HG02981 (cell line): Measurements from ENCODE around the gene KCNIP4.

Source experiments
- ATAC-seq: cut with Tn5 transposase; IDR thresholded peaks from one replicate; pipeline ENCODE4 v1.9.1; 2021; ENCODE audit warnings: mild to moderate bottlenecking, moderate library complexity; ENCODE audit not compliant: unreplicated experiment

KCNIP4 gene

DNA sequence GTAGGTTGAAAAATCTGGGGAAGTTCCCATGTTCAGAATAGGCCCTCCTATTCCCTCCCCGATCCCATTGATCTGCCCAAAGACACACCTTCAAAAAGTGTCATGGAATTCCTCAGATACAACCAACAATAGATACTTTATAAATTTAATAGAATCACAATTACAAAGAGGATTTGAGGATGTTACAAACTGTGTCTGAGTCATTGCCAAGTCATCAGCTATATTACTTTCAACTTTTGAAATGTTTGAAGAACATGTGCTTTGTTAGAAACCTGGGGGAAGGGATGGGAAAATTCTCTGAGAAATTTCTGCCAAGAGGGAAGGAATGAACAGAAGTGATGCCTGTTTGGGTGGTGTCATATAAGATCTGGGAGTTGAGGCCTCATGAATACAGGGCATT, 46.7 kb downstream of the KCNIP4 start:
- ATAC-seq, result no peak

GRCh38 chr4:21901281-21901680, 47.3 kb downstream of the KCNIP4 start:
- no peak for ATAC-seq

DNA sequence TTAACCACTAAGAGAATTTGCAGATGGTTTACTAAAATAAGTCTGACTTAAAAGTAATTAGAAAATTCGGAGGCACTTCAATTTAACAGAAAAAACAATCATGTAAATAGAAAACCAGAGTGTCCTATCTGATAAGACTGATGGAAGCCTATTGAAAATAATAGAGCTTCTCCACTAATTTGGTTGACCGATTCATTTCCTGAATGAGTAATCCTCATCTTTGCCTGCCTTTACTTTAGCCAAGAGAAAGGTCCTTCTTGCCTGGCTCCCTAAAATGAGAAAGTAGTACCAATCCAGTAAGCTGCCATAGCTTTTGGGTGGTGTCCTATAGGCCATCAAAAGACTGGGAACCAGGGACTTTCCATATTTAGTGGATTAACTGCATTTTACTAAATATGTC, 48.4 kb downstream of the KCNIP4 start:
- no peak for ATAC-seq

DNA sequence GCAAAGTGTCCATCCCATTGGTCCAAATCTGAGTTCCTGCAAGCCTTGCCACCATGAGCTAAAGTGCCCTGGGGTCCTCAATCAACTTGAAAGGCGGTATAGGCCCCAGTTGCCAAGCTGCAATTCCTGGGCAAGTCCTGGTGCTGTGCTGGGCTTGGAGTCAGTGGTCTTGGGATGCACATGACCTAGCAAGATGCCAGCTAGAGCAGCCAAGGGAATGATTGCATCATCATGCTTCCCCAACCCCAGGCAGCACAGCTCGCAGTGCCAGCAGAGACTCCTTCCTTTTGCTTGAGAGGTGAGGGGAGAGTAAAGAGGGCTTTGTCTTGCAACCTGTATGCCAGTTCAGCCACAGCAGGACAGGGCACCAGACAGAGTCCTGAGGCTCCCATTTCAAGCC, 50.5 kb downstream of the KCNIP4 start:
- ATAC-seq, result no peak

DNA sequence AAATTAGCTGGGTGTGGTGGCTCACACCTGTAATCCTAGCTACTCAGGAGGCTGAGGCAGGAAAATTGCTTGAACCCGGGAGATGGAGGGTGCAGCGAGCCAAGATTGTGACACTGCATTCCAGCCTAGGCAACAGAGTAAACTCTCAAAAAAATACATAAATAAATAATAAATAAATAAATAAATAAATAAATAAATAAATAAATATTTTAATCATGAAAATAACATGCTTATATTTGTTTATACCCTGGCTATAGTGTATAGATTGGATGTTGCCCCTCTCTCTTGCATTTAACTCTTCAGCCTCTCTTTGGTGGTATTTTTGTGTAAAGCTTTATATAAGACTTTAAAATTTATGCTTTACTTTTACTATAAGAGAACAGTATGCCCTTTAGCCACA, 51.8 kb downstream of the KCNIP4 start:
- ATAC-seq, result no peak

- no peak for ATAC-seq
Observed at GRCh38 chr4:21893136-21893535, 55.4 kb downstream of the KCNIP4 start.

DNA sequence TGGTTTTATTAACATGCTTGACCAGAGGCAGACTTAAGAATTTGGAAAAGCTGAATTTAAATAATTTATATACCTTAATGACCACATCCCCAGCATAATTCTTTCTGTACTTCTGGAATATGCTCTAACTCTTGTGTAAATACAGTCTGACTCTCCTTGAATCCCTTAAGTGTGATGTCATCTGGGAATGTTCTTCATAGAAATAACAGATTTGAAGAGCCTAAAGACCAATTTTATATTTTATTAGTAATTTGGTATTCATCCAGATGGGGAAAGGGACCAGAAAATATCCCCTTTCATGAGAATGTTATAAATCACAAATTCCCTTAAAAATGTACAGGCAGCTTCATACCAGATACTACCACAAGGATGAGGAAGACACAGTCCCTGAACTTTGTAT, 58.3 kb downstream of the KCNIP4 start:
- ATAC-seq, result no peak

- peak; percentile 78 for ATAC-seq
Observed at GRCh38 chr4:21888195-21888976, 60.2 kb downstream of the KCNIP4 start.

GRCh38 chr4:21887481-21887880, 61.1 kb downstream of the KCNIP4 start:
- ATAC-seq, result no peak

- ATAC-seq, result no peak
Observed at GRCh38 chr4:21885770-21886169, 62.8 kb downstream of the KCNIP4 start.

DNA sequence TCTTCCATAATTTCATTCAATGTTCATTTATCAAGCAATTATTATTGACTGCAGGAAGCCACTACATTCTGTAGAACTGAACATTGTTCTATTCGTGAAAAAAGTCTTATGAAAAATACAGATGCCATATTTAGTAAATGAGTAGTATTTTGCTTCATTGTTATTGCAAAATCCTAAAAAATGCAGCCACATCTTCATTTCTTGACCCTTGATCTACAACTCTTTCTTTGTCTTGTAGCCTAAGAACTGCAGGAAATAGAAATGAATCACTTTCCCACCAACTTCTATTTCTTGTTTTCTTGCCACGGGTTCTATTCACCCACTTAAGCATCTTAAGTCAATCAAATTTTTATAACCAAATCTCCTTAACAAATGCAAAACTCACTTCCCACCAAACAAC, 63.3 kb downstream of the KCNIP4 start:
- ATAC-seq, result no peak

DNA sequence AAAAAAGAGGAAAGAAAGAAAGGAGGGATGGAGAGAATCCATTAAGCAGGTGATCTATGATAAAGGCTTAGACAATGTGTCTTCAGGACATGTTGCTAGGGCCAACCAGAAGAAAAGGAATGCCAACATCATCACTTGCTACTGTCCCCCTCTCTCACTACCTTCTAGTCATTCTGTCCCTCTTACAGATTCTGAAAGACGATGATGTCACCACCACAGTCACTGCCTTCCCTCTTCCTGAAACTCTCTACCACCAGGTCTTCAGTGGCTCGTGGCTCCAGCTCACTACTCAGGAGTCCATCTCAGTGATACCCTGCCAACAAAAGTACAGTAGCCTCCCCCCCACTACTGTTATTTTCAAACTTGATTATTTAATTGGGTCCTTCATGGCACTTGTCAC, 64.0 kb downstream of the KCNIP4 start:
- ATAC-seq, result no peak

DNA sequence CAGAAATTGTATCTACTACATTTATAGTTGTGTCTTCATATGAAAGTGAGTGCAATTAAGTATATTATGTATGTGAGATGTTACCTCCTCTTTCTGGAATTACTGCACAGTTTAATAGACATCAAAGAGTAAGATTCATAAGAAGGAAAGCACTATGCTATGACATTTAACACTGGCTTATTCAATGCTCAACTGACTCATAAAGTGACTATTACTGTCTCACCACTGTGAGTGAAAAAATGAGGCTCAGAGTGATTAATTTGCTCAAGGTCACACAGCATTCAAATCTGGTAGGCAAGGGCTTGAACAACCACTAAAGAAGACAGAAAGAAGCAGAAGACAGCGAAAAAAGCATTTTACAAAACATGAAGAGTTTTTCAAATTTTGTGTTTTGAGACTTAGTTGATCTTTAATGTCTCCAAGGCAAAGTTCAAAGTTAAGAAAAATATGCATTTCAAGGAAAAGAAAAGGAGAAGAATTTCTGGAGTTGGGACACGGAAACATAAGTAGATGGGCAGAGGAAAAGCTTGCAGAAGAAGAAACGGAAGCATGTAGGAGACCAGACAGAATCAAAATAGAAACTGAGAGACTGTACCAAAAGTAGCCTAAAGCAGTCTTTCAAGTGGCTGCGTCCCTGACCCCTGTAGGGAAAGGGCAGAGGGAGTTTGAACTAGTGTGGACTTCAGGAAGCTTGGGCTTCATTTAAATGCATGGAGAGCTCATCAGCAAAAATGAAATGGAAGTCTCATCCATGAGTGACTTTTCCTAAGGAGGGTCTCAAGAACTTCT, 66.3 kb downstream of the KCNIP4 start:
- ATAC-seq, result no peak

DNA sequence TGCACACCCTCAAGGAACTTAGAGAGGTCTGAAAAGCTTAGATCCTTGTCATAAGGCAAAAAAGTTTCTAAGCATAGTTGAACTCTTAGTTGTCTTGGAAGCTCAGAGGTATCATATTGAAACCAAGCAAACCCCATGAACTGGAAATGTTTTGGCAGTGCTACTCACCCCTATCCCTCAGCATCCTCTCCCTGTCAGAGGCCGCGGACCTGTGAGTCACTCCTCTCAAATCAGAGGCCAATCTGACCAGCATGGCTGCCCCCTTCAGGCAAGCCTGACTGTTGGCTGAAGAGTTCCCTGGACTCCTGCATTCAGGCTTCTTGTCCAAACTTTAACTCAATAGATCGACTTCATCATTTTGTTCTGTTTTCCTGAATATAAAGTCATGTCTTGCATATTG, 69.4 kb downstream of the KCNIP4 start:
- no peak for ATAC-seq

GRCh38 chr4:21876711-21877110, 71.9 kb downstream of the KCNIP4 start:
- ATAC-seq, result no peak

- ATAC-seq, result no peak
Observed at GRCh38 chr4:21873145-21873544, 75.4 kb downstream of the KCNIP4 start.

DNA sequence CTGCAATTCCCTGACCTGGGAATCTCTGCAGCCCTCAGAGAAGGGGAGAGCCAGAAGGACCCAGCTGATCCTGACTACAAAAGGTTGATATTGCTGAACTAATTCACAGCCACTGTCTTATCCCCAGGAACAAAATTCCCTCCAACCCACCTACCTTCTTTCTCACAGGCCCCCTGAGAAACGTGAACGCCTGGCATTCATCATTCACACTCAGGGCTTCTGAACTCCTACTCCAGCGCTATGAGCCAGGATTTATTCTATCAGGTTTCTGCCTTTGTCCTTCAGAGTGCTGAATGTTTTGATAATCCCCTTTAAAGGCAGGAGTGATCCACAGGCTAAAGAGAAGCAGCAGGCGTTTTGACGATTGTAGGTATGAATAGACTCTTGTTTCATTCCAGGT, 76.5 kb downstream of the KCNIP4 start:
- no peak for ATAC-seq

GRCh38 chr4:21869978-21870745, 78.4 kb downstream of the KCNIP4 start:
- ATAC-seq, result no peak

DNA sequence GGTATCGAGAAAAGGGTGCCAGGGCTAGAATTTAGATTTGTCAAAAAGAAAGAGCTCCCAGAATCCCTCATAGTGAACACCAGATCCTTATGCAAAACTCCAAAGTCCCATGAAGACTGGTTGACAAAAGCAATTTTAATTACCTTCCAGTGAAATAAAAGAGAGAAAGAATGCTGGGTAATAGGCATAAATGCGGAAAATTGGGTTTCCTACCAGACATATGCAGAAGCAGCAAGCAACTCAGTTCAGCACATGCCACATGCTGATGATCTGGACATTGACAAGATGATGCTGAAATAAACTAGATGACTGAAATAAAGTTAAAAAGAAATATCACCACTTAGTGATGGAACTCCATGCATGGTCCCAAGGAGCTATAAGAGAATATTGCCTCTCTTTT, 83.9 kb downstream of the KCNIP4 start:
- no peak for ATAC-seq

GRCh38 chr4:21862917-21863316, 85.7 kb downstream of the KCNIP4 start:
- no peak for ATAC-seq

DNA sequence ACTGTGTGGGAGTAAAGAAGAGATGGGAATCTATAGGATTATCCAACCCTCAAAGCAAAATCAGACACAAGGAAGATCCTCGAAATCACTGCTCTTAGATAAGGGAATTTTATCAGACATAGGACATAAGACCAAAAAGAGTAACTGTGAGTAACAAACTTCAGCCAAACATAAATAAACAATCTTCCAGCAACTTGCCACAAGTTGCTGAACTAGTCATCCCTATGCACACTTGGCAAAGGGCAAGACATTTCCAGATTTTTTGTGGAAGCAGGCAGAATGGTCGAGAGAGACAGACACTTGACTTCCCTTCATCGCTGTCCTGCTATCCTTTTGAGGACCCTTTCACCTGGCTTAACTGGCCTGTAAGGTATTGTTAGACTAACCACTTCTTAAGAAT, 89.6 kb downstream of the KCNIP4 start:
- no peak for ATAC-seq

- ATAC-seq, result no peak
Observed at GRCh38 chr4:21856754-21857153, 91.8 kb downstream of the KCNIP4 start.
